GM18502 (cell line): ENCODE data around the gene UNG.

Experiments used
- ATAC-seq: cut with Tn5 transposase; IDR thresholded peaks from one replicate; pipeline ENCODE4 v1.9.1; 2021; ENCODE audit warnings: mild to moderate bottlenecking; ENCODE audit not compliant: unreplicated experiment, poor library complexity

UNG gene

GRCh38 chr12:109151457-109151856 is 54.1 kb downstream of the UNG start:
- no peak for ATAC-seq

GRCh38 chr12:109153821-109154441 is 56.5 kb downstream of the UNG start:
- no peak for ATAC-seq

- ATAC-seq = peak; percentile 81
Measured at GRCh38 chr12:109154451-109155438, 57.3 kb downstream of the UNG start.

- ATAC-seq = no peak
Measured at GRCh38 chr12:109156036-109156435, 58.6 kb downstream of the UNG start.

- ATAC-seq = no peak
Measured at GRCh38 chr12:109156586-109156985, 59.2 kb downstream of the UNG start.

GRCh38 chr12:109157986-109158385 is 60.6 kb downstream of the UNG start:
- ATAC-seq = no peak

GRCh38 chr12:109160433-109160832 is 63.0 kb downstream of the UNG start:
- ATAC-seq = no peak
